Measurements from ENCODE around the gene VCP.
"Not testable (repeated sequence)": the region's sequence is repeated elsewhere in the genome, so short reads cannot be mapped to it uniquely, and the experiment has no call there.

VCP gene

DNA sequence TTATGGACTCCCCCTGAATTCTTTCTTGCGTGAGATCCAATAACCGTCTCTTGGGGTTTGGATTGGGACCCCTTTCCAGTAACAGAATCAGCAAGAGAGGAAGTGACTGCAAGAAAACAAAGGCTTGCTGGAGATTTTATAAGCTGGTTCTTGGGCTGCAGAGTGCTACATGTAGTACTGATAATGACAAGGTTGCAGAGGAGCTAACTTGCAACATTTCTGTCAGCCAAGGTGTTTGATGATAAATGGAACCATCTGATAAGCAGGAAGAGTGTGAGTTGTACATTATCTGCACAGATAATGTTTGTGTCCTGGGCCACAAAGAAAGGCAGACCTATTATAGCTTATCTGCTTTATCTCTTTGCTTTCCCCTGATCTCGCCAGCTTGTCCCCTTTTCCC lies 45.8 kb downstream of the VCP start:
- DNase-seq (ENCODE audit: extremely low read depth in 1 of 2, low read depth in 1 of 2) = no peak

DNA sequence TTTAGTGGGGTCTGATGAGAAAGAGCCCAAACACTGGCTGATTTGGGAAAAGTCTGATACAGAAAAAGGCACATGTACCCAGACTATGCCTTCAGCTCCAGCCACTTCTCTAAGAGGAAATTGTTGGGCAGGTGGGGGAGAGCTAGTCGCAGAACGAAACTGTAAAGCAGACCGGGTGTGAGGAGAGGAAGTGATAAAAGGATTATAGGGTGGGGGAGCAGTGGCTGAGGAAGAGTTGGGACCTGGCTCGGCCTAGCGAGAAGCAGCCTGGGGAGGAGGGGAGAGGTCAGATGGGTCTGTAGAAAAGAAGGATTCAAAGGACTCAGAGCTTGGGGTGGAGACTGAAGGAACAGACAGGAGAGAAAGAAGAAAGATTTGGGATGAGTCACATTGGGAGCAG lies 49.0 kb downstream of the VCP start:
- DNase-seq (ENCODE audit: extremely low read depth in 1 of 2, low read depth in 1 of 2) = not testable (repeated sequence)

DNA sequence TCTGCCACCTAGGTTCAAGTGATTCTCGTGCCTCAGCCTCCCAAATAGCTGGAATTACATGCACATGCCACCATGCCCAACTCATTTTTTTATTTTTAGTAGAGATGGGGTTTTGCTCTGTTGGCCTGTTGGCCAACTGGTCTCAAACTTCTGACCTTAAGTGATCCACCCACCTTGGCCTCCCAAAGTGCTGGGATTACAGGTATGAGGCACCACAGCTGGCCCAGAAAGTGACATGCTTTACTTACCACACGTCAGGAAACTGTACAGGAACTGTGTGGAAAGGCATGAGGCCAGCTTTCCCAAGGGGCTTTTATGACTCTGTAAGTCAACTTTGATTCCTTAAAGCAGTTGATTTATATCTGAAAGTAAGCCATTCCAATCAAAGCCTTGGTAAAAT lies 57.9 kb downstream of the VCP start:
- no peak for DNase-seq (ENCODE audit: extremely low read depth in 1 of 2, low read depth in 1 of 2)

DNA sequence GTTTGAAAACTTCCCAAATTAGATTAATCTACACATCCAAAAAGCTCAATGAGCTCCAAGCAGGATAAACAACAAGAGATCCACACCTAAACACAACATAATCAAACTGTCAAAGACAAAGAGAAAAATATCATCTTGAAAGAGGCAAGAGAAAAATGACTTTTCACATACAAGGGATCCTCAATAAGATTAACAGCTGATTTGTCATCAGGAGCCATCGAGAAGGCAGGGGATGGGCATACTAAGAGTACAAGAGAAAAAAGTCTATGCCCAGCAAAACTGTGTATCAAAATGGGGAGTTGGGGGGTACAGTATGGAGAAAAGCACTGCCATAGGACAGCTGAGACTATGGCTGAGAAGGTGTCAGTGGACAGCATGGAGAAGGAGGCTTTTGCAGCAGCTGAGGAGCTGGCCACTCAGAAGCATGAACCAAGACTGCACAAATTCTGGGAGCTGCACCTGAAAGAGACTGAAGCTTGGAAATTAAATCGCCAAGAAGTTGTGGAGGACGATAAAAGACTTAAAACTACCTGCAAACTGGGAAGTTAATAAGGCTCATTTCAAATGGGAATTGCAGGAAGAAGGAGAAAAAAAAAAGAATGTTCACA lies 62.0 kb downstream of the VCP start:
- DNase-seq (ENCODE audit: extremely low read depth in 1 of 2, low read depth in 1 of 2) = no peak
